Vagina (tissue), 2 donors: ENCODE measurements around the gene RCAN1. TPM values are rescaled to one million over a fixed set of nuclear protein-coding genes. Genes with fewer than 3 reads are reported as not detected.

Source experiments
- DNase-seq, 2 donors: peaks; one replicate each; pipeline ENCODE4 v3.0.0-alpha.2; 2017; ENCODE audit errors: extremely low spot score in 2 of 2
- H3K27ac ChIP-seq: fragments of 200-600 bp; sonication (generic); one replicate; pipeline ENCODE4 v1.5.1; 2019
- H3K27me3 ChIP-seq: fragments of 200-600 bp; sonication (generic); one replicate; pipeline ENCODE4 v1.5.1; 2019
- H3K36me3 ChIP-seq, 2 donors: fragments of 200-600 bp; sonication (generic); one replicate each; pipeline ENCODE4 v1.5.1; 2017 to 2019
- H3K4me1 ChIP-seq: fragments of 200-600 bp; sonication (generic); one replicate; pipeline ENCODE4 v1.5.1; 2019
- H3K4me3 ChIP-seq, 2 donors: fragments of 200-600 bp; sonication (generic); 1 replicate in 1 of 2; 2 replicates in 1 of 2; pipeline ENCODE4 v1.5.1; 2016 to 2019
- H3K9me3 ChIP-seq: fragments of 200-600 bp; sonication (generic); one replicate; pipeline ENCODE4 v1.5.1; 2019
- POLR2A ChIP-seq, 2 donors: fragments of 450-650 bp; IDR thresholded peaks; one replicate each; pipeline ENCODE4 v1.6.1; 2017; ENCODE audit warnings: antibody characterized with exemption in 2 of 2, mild to moderate bottlenecking in 2 of 2, moderate library complexity in 2 of 2
- POLR2AphosphoS5 ChIP-seq, 2 donors: sonication (generic); formaldehyde crosslinking; IDR thresholded peaks; one replicate each; pipeline ENCODE4 v1.9.0; 2017; ENCODE audit warnings: antibody characterized with exemption in 2 of 2, mild to moderate bottlenecking in 2 of 2, low read depth in 1 of 2; ENCODE audit not compliant: insufficient read depth in 1 of 2
- intact Hi-C: fragments of 100-400 bp; cut with DNase I; formaldehyde crosslinking; loops from one replicate; pipeline ENCODE4 v1.15.1; 2023
- total RNA-seq: library from RNA; depleted of rRNA; stranded (reverse); fragments of >200 nt; gene quantifications from one replicate; pipeline ENCODE4 v1.2.3, GENCODE V29; 2016
- TF ChIP-seq, protein P1 (sequence below), 3 experiments: fragments of 450-650 bp in 2 of 3; fragments of 200-600 bp in 1 of 3; sonication (generic) in 1 of 3; IDR thresholded peaks; one replicate each; pipeline ENCODE4 v1.5.1; 2017 to 2019; ENCODE audit warnings: antibody characterized with exemption in 3 of 3, mild to moderate bottlenecking in 2 of 3, moderate library complexity in 2 of 3

RCAN1 gene
- total RNA-seq, 1 donor from 2014 or later: 29.2 TPM

DNA sequence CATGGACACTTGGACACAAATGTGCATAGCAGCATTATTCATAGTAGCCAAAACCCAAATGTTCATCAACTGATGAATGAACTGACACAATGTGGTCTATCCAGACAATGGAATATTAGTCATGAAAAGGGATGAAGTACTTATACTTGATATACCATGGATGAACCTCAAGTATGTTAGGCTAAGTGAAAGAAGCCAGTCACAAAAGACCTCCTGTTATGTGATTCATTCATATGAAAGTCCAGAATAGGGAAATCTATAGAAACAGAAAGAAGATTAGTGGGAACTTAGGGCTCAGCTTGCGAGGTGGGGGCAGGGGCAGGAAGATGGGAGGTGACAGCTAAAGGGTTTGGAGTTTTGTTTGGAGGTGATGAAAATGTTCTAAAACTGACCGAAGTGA is 110.3 kb downstream of the RCAN1 start:
- Histone ChIP-seq H3K27ac (no peak overlapping the region), H3K4me1 (no peaks in the 10 kb centered on the region), H3K9me3 (no peaks in the 10 kb centered on the region), H3K36me3 (no peaks in the 10 kb centered on the region), H3K27me3 (no peaks in the 10 kb centered on the region), H3K4me3 (no peak overlapping the region)
- intact Hi-C loops: no loop called here
- TF ChIP-seq POLR2A (IDR thresholded peaks at IDR 0.05): no peak
- TF ChIP-seq, protein P1, sequence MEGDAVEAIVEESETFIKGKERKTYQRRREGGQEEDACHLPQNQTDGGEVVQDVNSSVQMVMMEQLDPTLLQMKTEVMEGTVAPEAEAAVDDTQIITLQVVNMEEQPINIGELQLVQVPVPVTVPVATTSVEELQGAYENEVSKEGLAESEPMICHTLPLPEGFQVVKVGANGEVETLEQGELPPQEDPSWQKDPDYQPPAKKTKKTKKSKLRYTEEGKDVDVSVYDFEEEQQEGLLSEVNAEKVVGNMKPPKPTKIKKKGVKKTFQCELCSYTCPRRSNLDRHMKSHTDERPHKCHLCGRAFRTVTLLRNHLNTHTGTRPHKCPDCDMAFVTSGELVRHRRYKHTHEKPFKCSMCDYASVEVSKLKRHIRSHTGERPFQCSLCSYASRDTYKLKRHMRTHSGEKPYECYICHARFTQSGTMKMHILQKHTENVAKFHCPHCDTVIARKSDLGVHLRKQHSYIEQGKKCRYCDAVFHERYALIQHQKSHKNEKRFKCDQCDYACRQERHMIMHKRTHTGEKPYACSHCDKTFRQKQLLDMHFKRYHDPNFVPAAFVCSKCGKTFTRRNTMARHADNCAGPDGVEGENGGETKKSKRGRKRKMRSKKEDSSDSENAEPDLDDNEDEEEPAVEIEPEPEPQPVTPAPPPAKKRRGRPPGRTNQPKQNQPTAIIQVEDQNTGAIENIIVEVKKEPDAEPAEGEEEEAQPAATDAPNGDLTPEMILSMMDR (IDR thresholded peaks at IDR 0.05): no peak
- no peak for DNase-seq

GRCh38 chr21:34502480-34503106 is 112.3 kb downstream of the RCAN1 start:
- Histone ChIP-seq H3K9me3 (peaks cover 4% of the 10 kb centered on the region), H3K36me3 (no peaks in the 10 kb centered on the region), H3K4me3 (no peak overlapping the region), H3K4me1 (no peaks in the 10 kb centered on the region), H3K27ac (no peak overlapping the region), H3K27me3 (no peaks in the 10 kb centered on the region)
- TF ChIP-seq, protein P1 (IDR thresholded peaks at IDR 0.05): no peak
- TF ChIP-seq POLR2A (IDR thresholded peaks at IDR 0.05) (no peak), POLR2AphosphoS5 (IDR thresholded peaks at IDR 0.05; ENCODE audit: insufficient read depth in 1 of 2, low read depth in 1 of 2) (no peak)
- DNase-seq: no peak
- intact Hi-C loops: no loop called here

- no peak for TF ChIP-seq POLR2A (IDR thresholded peaks at IDR 0.05)
- no peak for TF ChIP-seq POLR2AphosphoS5 (IDR thresholded peaks at IDR 0.05; ENCODE audit: insufficient read depth in 1 of 2, low read depth in 1 of 2)
- TF ChIP-seq, protein P1 (IDR thresholded peaks at IDR 0.05): no peak
- no peaks in the 10 kb centered on the region for H3K36me3 ChIP-seq
- no peak for DNase-seq
- H3K4me1 ChIP-seq: no peaks in the 10 kb centered on the region
- H3K4me3 ChIP-seq: no peak overlapping the region
- intact Hi-C loops: no loop called here
- no peak overlapping the region for H3K27ac ChIP-seq
- H3K27me3 ChIP-seq: no peaks in the 10 kb centered on the region
- peaks cover 11% of the 10 kb centered on the region for H3K9me3 ChIP-seq
Measured at GRCh38 chr21:34501716-34502115, 113.2 kb downstream of the RCAN1 start.

DNA sequence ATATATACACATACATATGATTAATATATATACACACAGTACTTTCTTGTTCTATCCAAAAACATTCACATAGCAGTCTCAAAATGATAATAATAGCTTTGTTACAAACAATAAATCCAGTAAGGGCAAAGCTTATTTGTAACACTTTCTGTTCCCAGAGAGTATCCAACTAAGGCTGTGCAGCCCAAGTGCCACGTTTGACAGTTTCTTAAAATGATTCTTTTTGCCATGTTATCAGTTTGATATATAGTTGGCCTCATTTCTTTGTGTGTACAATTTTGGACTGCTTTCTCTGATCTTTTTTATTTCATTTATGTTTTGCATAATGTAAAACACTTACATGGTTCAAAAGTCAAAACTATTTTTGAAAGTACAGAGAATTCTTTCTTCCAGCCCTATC is 114.7 kb downstream of the RCAN1 start:
- H3K27me3 ChIP-seq: no peaks in the 10 kb centered on the region
- peaks cover 11% of the 10 kb centered on the region for H3K9me3 ChIP-seq
- H3K36me3 ChIP-seq: no peaks in the 10 kb centered on the region
- H3K4me3 ChIP-seq: no peak overlapping the region
- no peak for DNase-seq
- no peak overlapping the region for H3K27ac ChIP-seq
- no peak for TF ChIP-seq POLR2A (IDR thresholded peaks at IDR 0.05)
- TF ChIP-seq POLR2AphosphoS5 (IDR thresholded peaks at IDR 0.05; ENCODE audit: insufficient read depth in 1 of 2, low read depth in 1 of 2): no peak
- TF ChIP-seq, protein P1 (IDR thresholded peaks at IDR 0.05): no peak
- intact Hi-C loops: no loop called here
- H3K4me1 ChIP-seq: no peaks in the 10 kb centered on the region

GRCh38 chr21:34499116-34499515 is 115.8 kb downstream of the RCAN1 start:
- intact Hi-C loops: no loop called here
- peaks cover 11% of the 10 kb centered on the region for H3K9me3 ChIP-seq
- no peaks in the 10 kb centered on the region for H3K36me3 ChIP-seq
- no peak overlapping the region for H3K27ac ChIP-seq
- H3K27me3 ChIP-seq: no peaks in the 10 kb centered on the region
- DNase-seq: no peak
- TF ChIP-seq POLR2AphosphoS5 (IDR thresholded peaks at IDR 0.05; ENCODE audit: insufficient read depth in 1 of 2, low read depth in 1 of 2) (no peak), POLR2A (IDR thresholded peaks at IDR 0.05) (no peak)
- TF ChIP-seq, protein P1 (IDR thresholded peaks at IDR 0.05): no peak
- no peaks in the 10 kb centered on the region for H3K4me1 ChIP-seq
- no peak overlapping the region for H3K4me3 ChIP-seq
